ENCODE results near the gene OR6Y1.
A peak's percentile ranks its signal among the peaks of the same experiment; 100 is the strongest.

Gene OR6Y1

DNA sequence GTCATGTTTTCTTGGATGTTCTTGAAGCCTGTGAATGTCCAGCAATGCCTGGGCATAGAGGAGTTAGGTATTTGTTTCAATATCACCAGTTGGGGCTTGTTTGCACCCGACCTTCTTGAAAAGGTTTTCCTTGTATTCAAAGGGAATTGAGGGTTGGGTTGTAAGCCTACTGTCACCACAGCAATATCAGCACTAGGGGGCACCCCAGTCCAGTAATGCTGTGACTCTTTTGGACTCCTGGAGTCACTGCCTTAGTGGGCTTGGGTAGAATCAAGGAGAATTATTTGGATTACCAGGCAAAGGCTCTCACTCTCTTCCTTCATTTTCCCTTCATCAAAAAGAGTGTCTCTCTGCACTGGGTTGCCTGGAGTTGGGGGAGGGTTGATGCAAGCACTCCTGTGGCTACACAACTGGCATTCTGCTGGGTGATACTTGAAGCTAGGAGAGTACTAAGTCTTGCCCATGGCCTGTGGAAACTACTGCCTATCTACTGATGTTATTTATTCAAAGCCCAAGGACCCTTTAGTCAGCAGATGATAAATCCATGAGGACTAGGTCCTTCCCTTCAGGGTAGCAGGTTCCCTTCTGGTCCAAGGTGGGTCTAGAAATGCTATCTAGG is 47.7 kb downstream of the OR6Y1 start:
- DNase-seq (ENCODE audit: low read depth in 2 of 3, low spot score in 1 of 3) = peak; percentile 12 to 35 (median 32)

DNA sequence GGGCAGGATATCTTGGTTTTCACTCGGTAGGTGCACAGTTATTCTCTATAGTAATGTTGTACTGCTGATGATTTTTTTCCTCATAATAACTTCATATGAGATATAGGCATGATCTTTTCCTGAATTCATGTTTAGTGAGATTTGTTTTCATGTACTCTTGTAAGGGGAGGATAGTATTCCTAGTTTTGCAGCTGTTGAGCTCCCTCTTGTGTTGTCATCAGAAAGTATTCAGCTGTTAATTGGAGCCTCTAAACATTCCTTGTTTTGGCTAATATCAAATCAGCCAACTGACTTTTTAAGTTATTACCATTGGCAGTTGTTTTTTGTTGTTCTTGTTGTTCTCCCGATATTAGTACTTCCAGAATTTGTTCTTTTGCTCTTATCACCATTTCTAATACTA is 57.8 kb downstream of the OR6Y1 start:
- DNase-seq (ENCODE audit: low read depth in 2 of 3, low spot score in 1 of 3) = no peak

DNA sequence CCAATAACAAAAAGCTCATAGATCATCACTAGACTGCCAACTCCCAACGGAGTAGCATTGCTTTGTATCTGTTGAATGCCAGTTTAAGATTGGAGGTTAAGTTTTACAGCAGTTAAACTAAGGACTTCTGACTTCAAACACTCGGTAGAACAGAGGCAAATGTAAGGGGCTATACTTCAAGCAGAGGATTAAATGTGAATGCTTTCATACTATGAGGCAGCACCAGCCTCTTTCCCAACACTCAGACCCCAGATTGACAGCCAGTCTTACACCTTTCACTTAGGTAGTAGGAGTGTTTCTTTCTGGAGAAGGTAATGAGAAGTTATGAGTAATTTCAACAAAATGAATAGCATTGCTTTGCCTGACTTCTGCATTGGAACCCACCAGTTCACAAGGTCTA is 59.4 kb downstream of the OR6Y1 start:
- DNase-seq (ENCODE audit: low read depth in 2 of 3, low spot score in 1 of 3) = no peak
